HepG2 (cell line): ENCODE results near the gene ZFP36. TPM values are rescaled to one million over a fixed set of nuclear protein-coding genes. Genes with fewer than 3 reads are reported as not detected.

ENCODE experiments used
- ARNTL ChIP-seq: sonication (generic); formaldehyde crosslinking; IDR thresholded peaks from 2 replicates; pipeline ENCODE4 v1.4.0; 2020; ENCODE audit warnings: mild to moderate bottlenecking, missing genetic modification reagents
- CHCHD3 ChIP-seq: sonication (generic); formaldehyde crosslinking; IDR thresholded peaks from 2 replicates; pipeline ENCODE4 v1.8.0; 2022; ENCODE audit warnings: mild to moderate bottlenecking, missing genetic modification reagents, moderate library complexity
- GABPA ChIP-seq, 2 experiments: IDR thresholded peaks; 2 replicates each; pipeline ENCODE4 v1.6.1; 2011 to 2016; ENCODE audit warnings: low read depth in 2 of 2, low read length in 1 of 2, missing biosample characterization in 1 of 2, missing genetic modification characterization in 1 of 2
- HOXA9 ChIP-seq: sonication (generic); formaldehyde crosslinking; IDR thresholded peaks from 2 replicates; pipeline ENCODE4 v1.8.1; 2022; ENCODE audit warnings: missing genetic modification reagents, mild to moderate bottlenecking, moderate library complexity, borderline replicate concordance
- JDP2 ChIP-seq: sonication (generic); formaldehyde crosslinking; IDR thresholded peaks from 2 replicates; pipeline ENCODE4 v1.8.1; 2022; ENCODE audit warnings: missing genetic modification reagents, borderline replicate concordance
- KLF11 ChIP-seq: IDR thresholded peaks from 2 replicates; pipeline ENCODE4 v1.6.1; 2016; ENCODE audit warnings: missing compliant biosample characterization
- KLF13 ChIP-seq: sonication (generic); formaldehyde crosslinking; IDR thresholded peaks from 2 replicates; pipeline ENCODE4 v1.4.0; 2020; ENCODE audit warnings: mild to moderate bottlenecking, missing genetic modification reagents
- MAFF ChIP-seq: IDR thresholded peaks from 2 replicates; pipeline ENCODE4 v1.6.1; 2011; ENCODE audit warnings: low read depth, low read length, improper control_type of control experiment
- MATR3 ChIP-seq: sonication (generic); formaldehyde crosslinking; IDR thresholded peaks from 2 replicates; pipeline ENCODE4 v1.4.0; 2020; ENCODE audit warnings: missing genetic modification reagents
- MNT ChIP-seq: fragments of 450-650 bp; IDR thresholded peaks from 2 replicates; pipeline ENCODE4 v1.6.1; 2016
- MXD4 ChIP-seq: IDR thresholded peaks from 2 replicates; pipeline ENCODE4 v1.6.1; 2016; ENCODE audit warnings: mild to moderate bottlenecking, missing biosample characterization, missing genetic modification reagents
- NFYC ChIP-seq: IDR thresholded peaks from 2 replicates; pipeline ENCODE4 v1.6.1; 2016; ENCODE audit warnings: missing genetic modification reagents, missing compliant biosample characterization
- PAF1 ChIP-seq: IDR thresholded peaks from 2 replicates; pipeline ENCODE4 v1.6.1; 2016; ENCODE audit warnings: missing genetic modification reagents, missing compliant biosample characterization
- PRPF4 ChIP-seq: fragments of 200-400 bp; formaldehyde crosslinking; IDR thresholded peaks from 2 replicates; pipeline ENCODE4 v1.6.1; 2016; ENCODE audit warnings: low read length, low read depth; ENCODE audit not compliant: poor library complexity, severe bottlenecking
- SMAD9 ChIP-seq: sonication (generic); formaldehyde crosslinking; IDR thresholded peaks from 2 replicates; pipeline ENCODE4 v1.5.1; 2020; ENCODE audit warnings: mild to moderate bottlenecking, missing genetic modification reagents
- TCF7 ChIP-seq: sonication (generic); IDR thresholded peaks from 2 replicates; pipeline ENCODE4 v1.6.1; 2016; ENCODE audit warnings: antibody characterized with exemption, low read depth
- TFAP4 ChIP-seq: sonication (generic); IDR thresholded peaks from 2 replicates; pipeline ENCODE4 v1.6.1; 2016; ENCODE audit warnings: low read depth, borderline replicate concordance
- ZHX1 ChIP-seq: sonication (generic); formaldehyde crosslinking; IDR thresholded peaks from 2 replicates; pipeline ENCODE4 v1.8.1; 2022; ENCODE audit warnings: low read depth, mild to moderate bottlenecking, missing genetic modification reagents
- ZNF160 ChIP-seq: sonication (generic); formaldehyde crosslinking; IDR thresholded peaks from 2 replicates; pipeline ENCODE4 v1.8.0; 2022; ENCODE audit warnings: mild to moderate bottlenecking, inconsistent platforms, missing genetic modification reagents
- ZNF263 ChIP-seq: sonication (generic); formaldehyde crosslinking; IDR thresholded peaks from 2 replicates; pipeline ENCODE4 v1.4.0; 2020; ENCODE audit warnings: missing genetic modification reagents
- ZNF678 ChIP-seq: sonication (generic); formaldehyde crosslinking; IDR thresholded peaks from 2 replicates; pipeline ENCODE4 v1.4.0; 2020; ENCODE audit warnings: mild to moderate bottlenecking, missing genetic modification reagents
- ZNF710 ChIP-seq: sonication (generic); formaldehyde crosslinking; IDR thresholded peaks from 2 replicates; pipeline ENCODE4 v1.5.0; 2020; ENCODE audit warnings: mild to moderate bottlenecking, missing genetic modification reagents, borderline replicate concordance
- ZNF883 ChIP-seq: sonication (generic); formaldehyde crosslinking; IDR thresholded peaks from 2 replicates; pipeline ENCODE4 v1.5.1; 2020; ENCODE audit warnings: mild to moderate bottlenecking, missing genetic modification reagents; ENCODE audit errors: not compliant biosample characterization
- polyA plus RNA-seq, 8 experiments: library from polyadenylated mRNA; depleted of rRNA in 3 of 8; stranded (reverse) in 7 of 8; unstranded in 1 of 8; fragments of >200 nt; fragmentation: Illumina TruSeq in 4 of 8; extraction: Trizol in 4 of 8; gene quantifications; 2 replicates each; pipeline versions ENCODE4 v1.2.1 to v1.2.3, GENCODE V29; 2011 to 2016; ENCODE audit warnings: low read depth in 4 of 8, missing spikeins in 1 of 8, mixed read lengths in 1 of 8; ENCODE audit not compliant: insufficient read depth in 1 of 8
- total RNA-seq, 5 experiments: library from RNA; depleted of rRNA; stranded (reverse); fragments of >200 nt; fragmentation: Illumina TruSeq; extraction: Trizol; gene quantifications; 2 replicates each; pipeline ENCODE4 v1.2.3, GENCODE V29; 2016; ENCODE audit warnings: low read depth in 1 of 5

The ZFP36 gene
- total and polyA plus RNA-seq, 2 of the 13 experiments (the other 11 are each of a cell fraction or from before 2014, with no cell fraction given) = 1.4 to 1.7 TPM

GRCh38 chr19:39445196-39446111, 38.8 kb downstream of the ZFP36 start, which contains the start of gene SUPT5H (continued):
- TF ChIP-seq ZHX1 = peak; percentile 80; the same call in 1 of the 2 replicates
- no peak for TF ChIP-seq PRPF4
- TF ChIP-seq MXD4 (CRISPR knock-in tag) = peak; percentile 77
- peak; percentile 61 for TF ChIP-seq NFYC (CRISPR knock-in tag)
- TF ChIP-seq TFAP4 = peak; percentile 95
- peak; percentile 82; the same call in 1 of the 2 replicates for TF ChIP-seq ZNF710 (CRISPR knock-in tag)
- TF ChIP-seq SMAD9 (CRISPR knock-in tag) = peak; percentile 32; the same call in 1 of the 2 replicates
- no peak for TF ChIP-seq MATR3 (CRISPR knock-in tag)
- no peak for TF ChIP-seq PAF1 (CRISPR knock-in tag)
- TF ChIP-seq TCF7 = no peak
- TF ChIP-seq MAFF = no peak
- peak; percentile 92 for TF ChIP-seq ZNF883 (CRISPR knock-in tag)
- TF ChIP-seq ZNF160 (CRISPR knock-in tag) = peak; percentile 68
- TF ChIP-seq JDP2 (CRISPR knock-in tag) = no peak; the same call in 1 of the 2 replicates
- TF ChIP-seq MNT = peak; percentile 62
- no peak for TF ChIP-seq KLF11 (CRISPR knock-in tag)
- no peak for TF ChIP-seq HOXA9 (CRISPR knock-in tag)
- TF ChIP-seq ZNF678 = no peak
- TF ChIP-seq CHCHD3 (CRISPR knock-in tag) = peak; percentile 85
- TF ChIP-seq GABPA (IDR thresholded peaks at IDR 0.05; ENCODE audit: low read depth, low read length) = peak; percentile 83
- peak; percentile 95 for TF ChIP-seq GABPA (CRISPR knock-in tag; IDR thresholded peaks at IDR 0.05; ENCODE audit: low read depth)
- peak; percentile 12; the same call in 1 of the 2 replicates for TF ChIP-seq ZNF263 (CRISPR knock-in tag)
- TF ChIP-seq ARNTL (CRISPR knock-in tag) = no peak
- no peak for TF ChIP-seq KLF13
